HG02884 (cell line): ENCODE results near the gene B3GNT4.
"Not testable (repeated sequence)": the region's sequence is repeated elsewhere in the genome, so short reads cannot be mapped to it uniquely, and the experiment has no call there.

ENCODE experiments used
- ATAC-seq: cut with Tn5 transposase; IDR thresholded peaks from one replicate; pipeline ENCODE4 v1.9.1; 2021; ENCODE audit warnings: mild to moderate bottlenecking, moderate library complexity; ENCODE audit not compliant: unreplicated experiment

B3GNT4 gene

GRCh38 chr12:122187466-122187865 lies 16.0 kb upstream of the B3GNT4 start:
- ATAC-seq: no peak

GRCh38 chr12:122189626-122190475 lies 13.7 kb upstream of the B3GNT4 start:
- ATAC-seq: no peak

GRCh38 chr12:122190842-122191668 lies 12.5 kb upstream of the B3GNT4 start:
- ATAC-seq: no peak

- no peak for ATAC-seq
Observed at GRCh38 chr12:122192441-122192840, 11.1 kb upstream of the B3GNT4 start.

- ATAC-seq: no peak
Observed at GRCh38 chr12:122194804-122195203, 8.7 kb upstream of the B3GNT4 start.

- no peak for ATAC-seq
Observed at GRCh38 chr12:122195405-122195804, 8.1 kb upstream of the B3GNT4 start.

- ATAC-seq: no peak
Observed at GRCh38 chr12:122197612-122197966, 5.9 kb upstream of the B3GNT4 start.

- ATAC-seq: no peak
Observed at GRCh38 chr12:122199484-122200355, 3.8 kb upstream of the B3GNT4 start.

GRCh38 chr12:122200541-122201175 lies 2.9 kb upstream of the B3GNT4 start:
- no peak for ATAC-seq

- ATAC-seq: no peak
Observed at GRCh38 chr12:122201381-122201780, 2.1 kb upstream of the B3GNT4 start.

GRCh38 chr12:122202017-122202416 lies 1.5 kb upstream of the B3GNT4 start:
- no peak for ATAC-seq

- ATAC-seq: not testable (repeated sequence)
Observed at GRCh38 chr12:122202811-122203210, 698 bp upstream of the B3GNT4 start.

GRCh38 chr12:122204167-122205052 lies 901 bp downstream of the B3GNT4 start:
- ATAC-seq: no peak

- ATAC-seq: no peak
Observed at GRCh38 chr12:122205053-122205925, 1.8 kb downstream of the B3GNT4 start.

GRCh38 chr12:122206111-122206881 lies 2.8 kb downstream of the B3GNT4 start:
- ATAC-seq: no peak

- no peak for ATAC-seq
Observed at GRCh38 chr12:122206976-122207375, 3.5 kb downstream of the B3GNT4 start.

GRCh38 chr12:122207391-122207790 lies 3.9 kb downstream of the B3GNT4 start:
- ATAC-seq: no peak
